Dermis microvascular lymphatic vessel endothelial cell (primary cell): ENCODE data around the gene TFF2. TPM values are rescaled to one million over a fixed set of nuclear protein-coding genes. Genes with fewer than 3 reads are reported as not detected.

ENCODE experiments used
- DNase-seq, 2 donors: peaks; one replicate each; pipeline versions ENCODE4 v3.0.0 to v3.0.0-alpha.2; 2010; ENCODE audit warnings: low read depth in 2 of 2
- total RNA-seq: library from RNA; depleted of rRNA; stranded (reverse); fragments of >200 nt; gene quantifications from 2 replicates; pipeline ENCODE4 v1.2.1, GENCODE V29; 2014

TFF2 gene
- total RNA-seq, 1 donor from 2014 or later, result not detected

- DNase-seq, result no peak
Measured at GRCh38 chr21:42306366-42307035, 44.3 kb downstream of the TFF2 start.

GRCh38 chr21:42305707-42306147 lies 45.1 kb downstream of the TFF2 start:
- no peak for DNase-seq

- DNase-seq, result no peak
Measured at GRCh38 chr21:42304556-42305454, 46.0 kb downstream of the TFF2 start.

- no peak for DNase-seq
Measured at GRCh38 chr21:42303443-42303842, 47.4 kb downstream of the TFF2 start.

GRCh38 chr21:42302794-42303193 lies 48.0 kb downstream of the TFF2 start:
- no peak for DNase-seq

GRCh38 chr21:42302076-42302650 lies 48.6 kb downstream of the TFF2 start:
- peak in 1 of 2 donors; percentile 12 for DNase-seq

- peak; percentile 50 to 94 for DNase-seq
Measured at GRCh38 chr21:42301371-42302075, 49.3 kb downstream of the TFF2 start.

- DNase-seq, result no peak
Measured at GRCh38 chr21:42300956-42301355, 49.8 kb downstream of the TFF2 start.

- no peak for DNase-seq
Measured at GRCh38 chr21:42300045-42300583, 50.7 kb downstream of the TFF2 start.

- DNase-seq, result no peak
Measured at GRCh38 chr21:42299324-42300044, 51.3 kb downstream of the TFF2 start.

GRCh38 chr21:42298657-42299056 lies 52.1 kb downstream of the TFF2 start:
- peak; percentile 20 to 59 for DNase-seq

- DNase-seq, result no peak
Measured at GRCh38 chr21:42298237-42298636, 52.6 kb downstream of the TFF2 start.

- DNase-seq, result no peak
Measured at GRCh38 chr21:42297377-42297776, 53.4 kb downstream of the TFF2 start.

- DNase-seq, result no peak
Measured at GRCh38 chr21:42296501-42296900, 54.3 kb downstream of the TFF2 start.

Other genes starting within 250 kb of the TFF2 start
- gene ABCG1, start 131.9 kb downstream of the TFF2 start, total RNA-seq, result 62.9 and 141 TPM in 2 replicates
- 204 and 290 TPM in 2 replicates for gene TFF3, start 35.6 kb downstream of the TFF2 start, total RNA-seq
- gene TFF1, start 15.5 kb upstream of the TFF2 start, total RNA-seq, result not detected in 2 replicates
- gene TMPRSS3, start 45.1 kb upstream of the TFF2 start, total RNA-seq, result under 0.01 TPM in 1 of 2 replicates, not detected in the other
- gene UBASH3A, start 52.9 kb upstream of the TFF2 start, total RNA-seq, result not detected in 2 replicates
- gene RSPH1, start 145.2 kb upstream of the TFF2 start, total RNA-seq, result under 0.01 TPM in 1 of 2 replicates, not detected in the other
- 10.7 and 11.5 TPM in 2 replicates for gene SLC37A1, start 162.9 kb upstream of the TFF2 start, total RNA-seq